ENCODE results near the gene RNF112. TPM values are rescaled to one million over a fixed set of nuclear protein-coding genes. Genes with fewer than 3 reads are reported as not detected.

The RNF112 gene
- total RNA-seq, 4 donors from 2014 or later = 2.2 to 7.2 (median 3.9) TPM

DNA sequence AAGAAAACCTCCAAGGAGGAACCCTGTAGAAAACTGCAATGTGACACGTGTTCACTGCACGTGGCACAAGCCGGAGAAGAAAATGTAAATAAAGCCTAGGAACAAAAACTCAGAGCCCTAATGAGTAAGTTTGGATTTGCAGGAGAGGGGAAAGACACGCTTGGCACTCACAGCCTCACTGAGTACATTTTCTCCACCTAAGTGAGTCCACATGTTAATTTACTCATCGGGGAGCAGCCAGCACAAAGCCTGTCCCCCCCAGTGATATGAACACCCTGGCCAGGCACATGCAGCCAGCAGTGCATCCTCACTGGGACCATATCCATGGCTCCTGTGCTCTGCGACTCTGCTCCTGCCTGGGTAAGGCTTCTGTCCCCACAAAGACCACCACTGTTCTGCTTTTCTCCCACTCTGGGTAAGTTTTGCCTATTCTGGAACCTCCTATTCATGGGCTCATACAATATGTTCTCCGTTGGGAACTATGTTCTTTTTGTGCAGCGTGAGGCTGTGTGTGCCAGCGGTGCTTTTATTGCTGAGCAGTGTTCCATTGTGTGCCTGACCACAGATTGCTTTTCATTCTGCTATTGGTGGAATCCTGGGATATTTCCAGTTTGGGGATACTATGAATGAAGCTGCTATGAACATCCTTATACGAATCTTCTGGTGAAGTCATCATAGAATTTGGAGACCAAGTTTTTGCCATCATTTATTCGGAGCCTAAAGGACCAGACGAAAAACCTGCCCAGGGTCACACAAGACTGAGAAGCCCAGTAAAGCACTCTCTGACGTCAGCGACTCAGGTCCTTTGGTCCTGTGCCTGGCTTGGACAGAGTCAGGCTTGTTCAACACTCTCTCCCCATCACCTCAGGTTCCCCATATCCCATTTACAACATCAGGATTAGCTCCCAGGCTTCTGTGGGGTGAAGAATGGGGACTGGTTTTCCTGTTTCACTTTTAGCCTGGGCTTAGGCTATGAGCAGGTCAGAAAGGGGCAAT lies 53.3 kb downstream of the RNF112 start:
- WGBS, 2 donors (ENCODE audit: low coverage in 1 of 2) = 59% methylated on average over 14 of the region's 14 CpGs; no CpG with 5 or more reads in 1 of the 2 donors

More for the DNA sequence above, 53.3 kb downstream of the RNF112 start:
- Histone ChIP-seq H3K27me3 (no peaks in the 10 kb centered on the region), H3K9me3 (no peaks in the 10 kb centered on the region), H3K36me3 (no peaks in the 10 kb centered on the region), H3K27ac (peak overlapping the region; percentile 62 to 85 (median 78)), H3K4me1 (peaks cover 16 to 53% (median 28%) of the 10 kb centered on the region in 4 donors), H3K4me3 (peak overlapping the region in 1 of 4 donors; percentile 14)
- no peak for TF ChIP-seq EP300 (IDR thresholded peaks at IDR 0.05; ENCODE audit: low read depth)
- no peak for DNase-seq
- in situ Hi-C loops (cut with MboI; ENCODE audit: low pct_ligation_motif_present in 1 of 4, low pct_unique_long_range_greater_than_20kb in 1 of 4, low sequenced_read_pairs in 3 of 4) (no loop called here), intact Hi-C loops (cut with DNase I; ENCODE audit: low total_unique reads) (no loop called here)

Small RNA genes within 50 kb of the gene (small RNA-seq; reads per million reads assigned to genes)
- gene RF00537 = 0 reads per million in 4 donors

Other genes starting within 250 kb of the RNF112 start
- 10 to 100 TPM; 30.4 to 98.7 (median 65.5) TPM for gene EPN2, start 173.9 kb upstream of the RNF112 start, total RNA-seq
- gene B9D1, start 48.5 kb upstream of the RNF112 start, total RNA-seq = 10 to 100 TPM in 2 of 4 donors, 1 to 10 TPM in 2; 6.0 to 17.6 (median 9.5) TPM
- 100 to 1,000 TPM in 1 of 4 donors, 10 to 100 TPM in 3; 15.3 to 112 (median 48.3) TPM for gene MAPK7, start 32.7 kb upstream of the RNF112 start, total RNA-seq
- 10 to 100 TPM; 39.7 to 67.3 (median 51.5) TPM for gene MFAP4, start 24.0 kb upstream of the RNF112 start, total RNA-seq
- gene SLC47A1, start 122.6 kb downstream of the RNF112 start, total RNA-seq = under 1 TPM in 2 of 4 donors, not detected in 2; 0.32 to 0.96 TPM
- 100 to 1,000 TPM in 2 of 4 donors, 10 to 100 TPM in 2; 44.5 to 199 (median 119) TPM for gene ALDH3A2, start 237.5 kb downstream of the RNF112 start, total RNA-seq

Data from transverse colon (tissue), 4 donors.